ENCODE data around the gene CARHSP1. TPM values are rescaled to one million over a fixed set of nuclear protein-coding genes. Genes with fewer than 3 reads are reported as not detected.

CARHSP1 gene
- total and polyA plus RNA-seq, 2 of the 8 experiments (the other 6 are each of a cell fraction or from before 2014, with no cell fraction given) = 292 to 300 TPM

DNA sequence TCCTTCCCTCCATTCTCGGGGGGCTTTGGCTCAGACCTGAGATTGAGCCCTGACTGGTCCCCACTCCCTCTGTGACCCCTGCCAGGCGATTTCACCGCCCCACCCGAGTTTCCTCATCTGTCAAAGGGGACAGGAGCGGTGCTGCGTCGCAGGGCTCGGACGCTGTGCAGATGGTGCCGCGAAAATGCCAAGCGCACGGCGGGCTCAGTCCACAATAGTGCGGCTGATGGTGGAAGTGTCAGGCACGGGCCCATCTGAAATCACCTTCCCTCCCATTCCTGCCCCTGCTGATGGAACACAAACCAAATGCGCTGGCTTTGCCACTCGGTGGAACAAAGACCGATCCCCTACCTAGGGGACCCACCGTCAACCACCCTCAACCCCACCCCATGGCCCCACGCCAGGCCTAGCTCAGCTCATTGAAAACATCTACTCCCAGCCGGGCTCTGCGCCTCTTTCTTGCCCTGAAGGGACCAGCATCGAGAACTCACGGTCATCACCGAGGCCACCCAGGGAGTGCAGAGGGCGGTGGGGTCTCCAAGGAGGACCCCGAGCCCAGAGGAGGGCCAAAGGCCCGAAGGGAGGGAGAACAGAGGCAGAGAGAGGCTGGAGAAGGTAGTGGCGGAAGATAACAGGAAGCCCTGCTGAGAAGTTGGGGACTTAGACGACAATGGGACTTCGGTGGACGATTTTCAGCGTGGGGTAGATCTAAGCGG is 1.4 kb downstream of the CARHSP1 start:
- H3K56ac ChIP-seq (replicated peaks; ENCODE audit: insufficient read length, low read depth, low read length) = peak overlapping the region; percentile 74
- no peaks in the 10 kb centered on the region for H3K27me3 ChIP-seq (replicated peaks in 1 of 4; ENCODE audit: control insufficient read depth in 3 of 4, extremely low read depth in 1 of 4, insufficient read depth in 3 of 4, low read length in 3 of 4)
- H3K27ac ChIP-seq (ENCODE audit: low read depth, low read length) = peak overlapping the region; percentile 53; the same call in 1 of the 2 replicates
- H3K4me3 ChIP-seq (ENCODE audit: extremely low read depth in 1 of 4, insufficient read depth in 2 of 4, low read depth in 3 of 4, low read length in 4 of 4) = peak overlapping the region; percentile 74 to 92 (median 78)
- H3K79me1 ChIP-seq (ENCODE audit: low read depth, low read length) = peaks cover 22% of the 10 kb centered on the region
- peak overlapping the region; percentile 84 for H3K14ac ChIP-seq (ENCODE audit: insufficient read length)
- no peaks in the 10 kb centered on the region for H3K9me3 ChIP-seq (ENCODE audit: insufficient read depth in 2 of 2, low read depth in 1 of 2, low read length in 1 of 2)
- H2BK15ac ChIP-seq (ENCODE audit: low read length) = peak overlapping the region; percentile 72; the same call in 1 of the 2 replicates
- H2BK20ac ChIP-seq (ENCODE audit: low read length) = no peak overlapping the region
- H3K36me3 ChIP-seq (ENCODE audit: control insufficient read depth in 2 of 4, insufficient read depth in 4 of 4, low read length in 3 of 4) = peaks cover 0 to 14% (median 4%) of the 10 kb centered on the region in 4 experiments; a peak in 4 of 8 replicates
- H4K20me1 ChIP-seq (replicated peaks in 1 of 2; ENCODE audit: control insufficient read depth in 1 of 2, insufficient read depth in 2 of 2, low read length in 2 of 2) = peaks cover 23 to 36% of the 10 kb centered on the region in 2 experiments
- peaks cover 22 to 37% (median 33%) of the 10 kb centered on the region in 4 experiments for H3K4me1 ChIP-seq (replicated peaks in 1 of 4; ENCODE audit: control insufficient read depth in 3 of 4, insufficient read depth in 4 of 4, low read length in 3 of 4)
- H2BK5ac ChIP-seq (ENCODE audit: low read depth, low read length) = peak overlapping the region; percentile 83
- H3K79me2 ChIP-seq (ENCODE audit: control insufficient read depth in 1 of 2, insufficient read depth in 2 of 2, low read length in 2 of 2) = peaks cover 33 to 54% of the 10 kb centered on the region in 2 experiments
- H3K23me2 ChIP-seq (ENCODE audit: low read depth, low read length) = peaks cover 23% of the 10 kb centered on the region
- H3K9ac ChIP-seq (replicated peaks in 1 of 4; ENCODE audit: extremely low read depth in 1 of 4, low read depth in 3 of 4, low read length in 3 of 4) = peak overlapping the region; percentile 70 to 94 (median 75)
- no peak overlapping the region for H3K23ac ChIP-seq (ENCODE audit: insufficient read length)
- H3K18ac ChIP-seq (ENCODE audit: extremely low read depth, low read length) = peak overlapping the region; percentile 93
- peak overlapping the region; percentile 83 for H2AK5ac ChIP-seq (ENCODE audit: low read depth, low read length)
- H4K5ac ChIP-seq (ENCODE audit: insufficient read length, low read depth, low read length) = peak overlapping the region; percentile 32
- peak overlapping the region; percentile 91 to 99 for H3K4me2 ChIP-seq (ENCODE audit: insufficient read depth in 1 of 2, low read depth in 2 of 2, low read length in 2 of 2)
- peak overlapping the region; percentile 85 for H4K91ac ChIP-seq (replicated peaks; ENCODE audit: insufficient read length, low read length)
- H2BK120ac ChIP-seq (replicated peaks; ENCODE audit: low read depth, low read length) = peak overlapping the region; percentile 80
- DNase-seq (ENCODE audit: low read depth in 1 of 2, low spot score in 2 of 2) = no peak
- H4K8ac ChIP-seq (ENCODE audit: extremely low read depth, insufficient read depth, low read length) = peak overlapping the region; percentile 82
- FAIRE-seq = no peak
- peak overlapping the region; percentile 79 for H3K4ac ChIP-seq (replicated peaks; ENCODE audit: insufficient read length, low read depth, low read length)
- ChIA-PET CTCF (ENCODE audit: partially characterized antibody) (interaction anchor here (1.0 to 10.5 kb wide), 4 partner anchors 8 to 202 kb away, joined by 3 to 90 read pairs (median 4); no protein-coding TSS in a partner anchor), POLR2A (ENCODE audit: partially characterized antibody) (interaction anchor here (1.3 to 29.1 kb wide), 5 partner anchors 6 to 225 kb away, joined by 3 to 456 read pairs (median 24); partner anchors contain the start of genes CARHSP1, HAPSTR1 and LITAFD)
- WGBS, 2 experiments (ENCODE audit: extremely low coverage in 1 of 2, insufficient coverage in 1 of 2, insufficient read length in 1 of 2, insufficient replicate concordance in 2 of 2, low coverage in 1 of 2, low lambda C conversion rate in 2 of 2, missing lambda C conversion rate in 1 of 2) = 2% methylated on average over 34 of the region's 35 CpGs; no CpG with 5 or more reads in 1 of the 2 experiments
- no peak overlapping the region for H2AFZ ChIP-seq (ENCODE audit: low read length)
- no peak for TF ChIP-seq NANOG (IDR thresholded peaks at IDR 0.05; ENCODE audit: insufficient read depth, low read depth, low read length, poor library complexity, severe bottlenecking)
- peak in 1 of 2 experiments; percentile 54; a peak in 1 of 3 replicates for TF ChIP-seq POLR2A (IDR thresholded peaks at IDR 0.05; ENCODE audit: control extremely low read depth in 1 of 2, low read depth in 2 of 2, low read length in 2 of 2)
- TF ChIP-seq GABPA (IDR thresholded peaks at IDR 0.05; ENCODE audit: borderline replicate concordance, insufficient read depth, low read length) = no peak
- TF ChIP-seq ASH2L (IDR thresholded peaks at IDR 0.05; ENCODE audit: low read length) = peak; percentile 32
- TF ChIP-seq, protein P1, sequence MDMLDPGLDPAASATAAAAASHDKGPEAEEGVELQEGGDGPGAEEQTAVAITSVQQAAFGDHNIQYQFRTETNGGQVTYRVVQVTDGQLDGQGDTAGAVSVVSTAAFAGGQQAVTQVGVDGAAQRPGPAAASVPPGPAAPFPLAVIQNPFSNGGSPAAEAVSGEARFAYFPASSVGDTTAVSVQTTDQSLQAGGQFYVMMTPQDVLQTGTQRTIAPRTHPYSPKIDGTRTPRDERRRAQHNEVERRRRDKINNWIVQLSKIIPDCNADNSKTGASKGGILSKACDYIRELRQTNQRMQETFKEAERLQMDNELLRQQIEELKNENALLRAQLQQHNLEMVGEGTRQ (IDR thresholded peaks at IDR 0.05; ENCODE audit: low read length) = no peak
- no peak for TF ChIP-seq KDM4A (IDR thresholded peaks at IDR 0.05; ENCODE audit: low read depth, low read length, severe bottlenecking)
- TF ChIP-seq SAP30 (IDR thresholded peaks at IDR 0.05; ENCODE audit: insufficient read depth, insufficient replicate concordance, low read length) = peak; percentile 89
- 0 out of 2 replicates have a peak overlapping the region, but pooled peaks have one; percentile 84 for H2BK12ac ChIP-seq (ENCODE audit: low read depth, low read length)
